ENCODE measurements around the gene PTPRD. TPM values are rescaled to one million over a fixed set of nuclear protein-coding genes. Genes with fewer than 3 reads are reported as not detected.

Gene PTPRD
- total RNA-seq, 1 experiment from 2014 or later, result 1.8 TPM

GRCh38 chr9:8751406-8751930 lies 1861.3 kb downstream of the PTPRD start:
- H3K4me3 Mint-ChIP-seq (ENCODE audit: low read depth, unreplicated experiment), result no peak overlapping the region
- H3K4me1 Mint-ChIP-seq (ENCODE audit: low read depth, unreplicated experiment), result no peaks in the 10 kb centered on the region

GRCh38 chr9:8750639-8751051 lies 1862.2 kb downstream of the PTPRD start:
- Mint-ChIP-seq H3K27ac (ENCODE audit: unreplicated experiment) (no peak overlapping the region), H3K36me3 (ENCODE audit: insufficient read depth, unreplicated experiment) (no peaks in the 10 kb centered on the region), H3K9me3 (ENCODE audit: low read depth, unreplicated experiment) (no peaks in the 10 kb centered on the region), H3K4me1 (ENCODE audit: low read depth, unreplicated experiment) (peaks cover 4% of the 10 kb centered on the region), H3K27me3 (ENCODE audit: unreplicated experiment) (no peaks in the 10 kb centered on the region), H3K4me3 (ENCODE audit: low read depth, unreplicated experiment) (no peak overlapping the region)
- CTCF ChIA-PET, result no interaction called here
- intact Hi-C loops (cut with micrococcal nuclease; ENCODE audit: unreplicated experiment), result no loop called here
- BruUV-seq (replicated peaks), result no TSS peak
- no peak for TF ChIP-seq CTCF (IDR thresholded peaks at IDR 0.05; ENCODE audit: unreplicated experiment)
- DNase-seq, result no peak

More at GRCh38 chr9:8751406-8751930, 1861.3 kb downstream of the PTPRD start:
- no peak for DNase-seq
- Mint-ChIP-seq H3K9me3 (ENCODE audit: low read depth, unreplicated experiment) (no peaks in the 10 kb centered on the region), H3K27ac (ENCODE audit: unreplicated experiment) (no peak overlapping the region), H3K27me3 (ENCODE audit: unreplicated experiment) (no peaks in the 10 kb centered on the region), H3K36me3 (ENCODE audit: insufficient read depth, unreplicated experiment) (no peaks in the 10 kb centered on the region)
- TF ChIP-seq CTCF (IDR thresholded peaks at IDR 0.05; ENCODE audit: unreplicated experiment), result no peak
- CTCF ChIA-PET, result no interaction called here
- no TSS peak for BruUV-seq (replicated peaks)
- intact Hi-C loops (cut with micrococcal nuclease; ENCODE audit: unreplicated experiment), result no loop called here

- TF ChIP-seq CTCF (IDR thresholded peaks at IDR 0.05; ENCODE audit: unreplicated experiment), result no peak
- no peaks in the 10 kb centered on the region for H3K9me3 Mint-ChIP-seq (ENCODE audit: low read depth, unreplicated experiment)
- intact Hi-C loops (cut with micrococcal nuclease; ENCODE audit: unreplicated experiment), result no loop called here
- peaks cover 13% of the 10 kb centered on the region for H3K4me1 Mint-ChIP-seq (ENCODE audit: low read depth, unreplicated experiment)
- no TSS peak for BruUV-seq (replicated peaks)
- CTCF ChIA-PET, result no interaction called here
- H3K4me3 Mint-ChIP-seq (ENCODE audit: low read depth, unreplicated experiment), result no peak overlapping the region
- no peaks in the 10 kb centered on the region for H3K36me3 Mint-ChIP-seq (ENCODE audit: insufficient read depth, unreplicated experiment)
- no peak overlapping the region for H3K27ac Mint-ChIP-seq (ENCODE audit: unreplicated experiment)
- no peaks in the 10 kb centered on the region for H3K27me3 Mint-ChIP-seq (ENCODE audit: unreplicated experiment)
- DNase-seq, result no peak
Measured at GRCh38 chr9:8745347-8745746, 1867.5 kb downstream of the PTPRD start.

- Mint-ChIP-seq H3K4me1 (ENCODE audit: low read depth, unreplicated experiment) (no peaks in the 10 kb centered on the region), H3K27ac (ENCODE audit: unreplicated experiment) (no peak overlapping the region), H3K9me3 (ENCODE audit: low read depth, unreplicated experiment) (peaks cover 2% of the 10 kb centered on the region), H3K27me3 (ENCODE audit: unreplicated experiment) (no peaks in the 10 kb centered on the region), H3K36me3 (ENCODE audit: insufficient read depth, unreplicated experiment) (no peaks in the 10 kb centered on the region), H3K4me3 (ENCODE audit: low read depth, unreplicated experiment) (no peak overlapping the region)
- BruUV-seq (replicated peaks), result no TSS peak
- intact Hi-C loops (cut with micrococcal nuclease; ENCODE audit: unreplicated experiment), result no loop called here
- no peak for TF ChIP-seq CTCF (IDR thresholded peaks at IDR 0.05; ENCODE audit: unreplicated experiment)
- CTCF ChIA-PET, result no interaction called here
- DNase-seq, result no peak
Measured at GRCh38 chr9:8738945-8739344, 1873.9 kb downstream of the PTPRD start.

All from Calu3 (cell line).